ENCODE data around the gene GUSB.

GRCh38 chr7:65981965-65982792 is at the start of gene GUSB:
- no peak for TF ChIP-seq CTCF (IDR thresholded peaks at IDR 0.05)
- TF ChIP-seq SP1 (CRISPR knock-in tag; conservative IDR thresholded peaks at IDR 0.05): peak; percentile 97
- TF ChIP-seq, protein P1, sequence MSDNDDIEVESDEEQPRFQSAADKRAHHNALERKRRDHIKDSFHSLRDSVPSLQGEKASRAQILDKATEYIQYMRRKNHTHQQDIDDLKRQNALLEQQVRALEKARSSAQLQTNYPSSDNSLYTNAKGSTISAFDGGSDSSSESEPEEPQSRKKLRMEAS (CRISPR knock-in tag; IDR thresholded peaks at IDR 0.05): peak; percentile 97
- peak; percentile 93 for TF ChIP-seq USF1 (CRISPR knock-in tag; IDR thresholded peaks at IDR 0.05)
